ENCODE data around the gene GAD2.

GRCh38 chr10:26235761-26236160 lies 19.2 kb downstream of the GAD2 start:
- no peak for TF ChIP-seq CTCF (IDR thresholded peaks at IDR 0.05)
- no peak for TF ChIP-seq POLR2A (IDR thresholded peaks at IDR 0.05)

Data from Peyer's patch (tissue), 4 donors.